Tongue (tissue), 2 donors: Measurements from ENCODE around the gene SFT2D2. TPM values are rescaled to one million over a fixed set of nuclear protein-coding genes. Genes with fewer than 3 reads are reported as not detected.

Experiments
- small RNA-seq: library from RNA; depleted of rRNA; stranded (forward); fragments of <200 nt; gene quantifications from one replicate; pipeline ENCODE3, GENCODE V24; 2014; ENCODE audit warnings: low replicate concordance
- total RNA-seq: library from RNA; depleted of rRNA; stranded (reverse); fragments of >200 nt; gene quantifications from one replicate; pipeline ENCODE4 v1.2.3, GENCODE V29; 2014

SFT2D2 gene
- total RNA-seq, 1 donor from 2014 or later, result 40.3 TPM

Small RNA genes lying within 50 kb of the gene (small RNA-seq; reads per million reads assigned to genes)
- gene AL021397.1, result not detected
- not detected for gene RNU6-1310P

Other genes starting within 250 kb of the SFT2D2 start
- 10.1 TPM for gene GPR161, start 89.1 kb upstream of the SFT2D2 start, total RNA-seq
- 38.7 TPM for gene TIPRL, start 47.0 kb upstream of the SFT2D2 start, total RNA-seq
- 1.2 TPM for gene TBX19, start 54.9 kb downstream of the SFT2D2 start, total RNA-seq